Colon (tissue), 2 donors: ENCODE data around the gene TNFRSF4.

ENCODE experiments used
- FAIRE-seq: peaks from 2 replicates; lab custom pipeline; 2012; peaks lifted over from hg19 to GRCh38; lab: Jason Lieb, UNC
- donor health status: control.
- donor health status: control.

The TNFRSF4 gene

DNA sequence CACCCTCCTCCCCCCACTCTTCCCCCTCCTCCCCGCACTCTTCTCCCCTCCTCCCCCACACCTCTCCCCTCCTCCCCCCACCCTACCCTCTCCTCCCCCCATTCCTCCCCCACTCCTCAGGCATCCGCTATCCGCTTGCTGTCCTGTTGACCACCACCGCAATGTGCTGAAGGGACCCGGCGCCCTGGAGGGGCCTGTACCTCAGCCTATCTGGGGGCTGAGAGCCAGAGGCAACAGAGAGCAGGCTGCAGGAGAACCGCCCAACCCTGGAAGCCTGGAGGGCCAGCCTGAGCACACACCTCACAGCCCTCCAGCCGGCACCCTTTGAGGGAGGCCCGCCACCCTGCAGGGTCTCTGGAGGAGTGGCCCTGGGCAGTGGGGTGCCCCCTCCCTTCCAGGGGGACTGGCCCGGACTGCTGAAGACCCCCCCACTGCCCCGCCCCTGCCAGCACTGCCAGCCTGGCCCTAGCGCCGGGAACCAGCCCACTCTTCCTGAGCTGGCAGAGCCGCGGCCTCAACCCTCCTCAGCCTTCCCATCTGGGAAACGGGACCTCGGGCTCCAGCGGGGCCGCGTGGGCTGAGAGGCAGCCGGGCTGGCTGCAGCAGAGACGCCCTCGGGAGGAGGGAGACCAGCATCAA, 31.3 kb upstream of the TNFRSF4 start:
- no peak for FAIRE-seq

DNA sequence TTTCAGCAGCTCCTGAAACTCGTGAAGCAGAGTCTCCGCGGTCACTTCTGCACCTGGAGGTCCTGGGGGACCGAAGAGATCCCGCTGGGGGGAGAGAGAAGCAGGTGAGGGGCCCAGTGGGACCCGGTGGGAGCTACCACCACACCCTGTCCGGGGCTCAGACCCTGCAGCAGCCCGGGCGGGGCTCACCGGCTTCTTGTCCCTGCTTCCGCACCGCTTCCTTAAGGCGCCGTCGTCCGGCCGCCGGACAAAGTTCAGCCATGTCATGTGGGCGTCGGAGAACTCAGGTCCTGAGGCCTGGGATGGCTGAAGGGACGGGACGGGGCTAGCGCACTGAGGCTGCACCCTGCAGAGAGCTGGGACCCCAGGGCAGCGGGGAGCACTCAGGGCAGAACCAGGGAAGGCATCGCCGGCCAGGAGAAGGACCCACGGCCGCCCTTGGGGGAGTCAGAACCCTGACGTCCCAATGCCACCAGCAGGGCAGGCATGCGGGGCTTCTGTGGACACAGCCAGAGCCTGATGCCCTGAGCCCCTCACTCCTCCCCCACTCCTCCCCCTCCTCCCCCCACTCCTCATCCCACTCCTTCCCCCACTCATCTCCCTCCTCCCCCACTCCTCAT, 30.3 kb upstream of the TNFRSF4 start:
- FAIRE-seq, result no peak

GRCh38 chr1:1243807-1244191, 29.8 kb upstream of the TNFRSF4 start:
- FAIRE-seq, result no peak

- FAIRE-seq, result no peak
Measured at GRCh38 chr1:1243266-1243660, 29.3 kb upstream of the TNFRSF4 start.

GRCh38 chr1:1242461-1243265, 28.7 kb upstream of the TNFRSF4 start:
- no peak for FAIRE-seq

- FAIRE-seq, result no peak
Measured at GRCh38 chr1:1241588-1242219, 27.8 kb upstream of the TNFRSF4 start.

GRCh38 chr1:1240822-1241587, 27.1 kb upstream of the TNFRSF4 start:
- FAIRE-seq, result no peak

- no peak for FAIRE-seq
Measured at GRCh38 chr1:1240348-1240732, 26.4 kb upstream of the TNFRSF4 start.

GRCh38 chr1:1239614-1240347, 25.8 kb upstream of the TNFRSF4 start:
- FAIRE-seq, result no peak

- FAIRE-seq, result no peak
Measured at GRCh38 chr1:1239227-1239613, 25.3 kb upstream of the TNFRSF4 start.

DNA sequence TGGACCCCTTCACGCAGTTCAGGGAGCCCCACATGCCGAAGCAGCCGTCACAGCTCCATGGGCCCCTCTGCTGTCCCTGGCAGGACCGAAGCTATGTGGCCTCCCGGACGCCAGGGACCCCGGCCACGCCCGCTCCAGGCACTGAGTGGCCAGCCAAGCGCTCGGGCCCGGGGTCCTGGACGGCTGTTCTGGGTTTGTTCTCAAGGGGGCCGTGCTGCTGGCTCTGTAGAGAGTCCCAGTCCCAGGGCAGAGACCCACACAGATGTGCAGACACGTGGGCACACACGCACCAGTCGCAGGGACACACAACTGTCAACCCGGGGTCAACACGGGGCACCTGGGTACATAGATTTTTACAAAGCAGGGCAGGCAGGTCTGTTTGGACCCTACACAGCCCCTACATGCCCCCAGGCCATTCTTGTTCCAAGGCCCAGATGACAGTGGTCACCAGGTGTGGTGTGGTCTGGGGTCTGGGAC, 24.8 kb upstream of the TNFRSF4 start:
- FAIRE-seq, result no peak

DNA sequence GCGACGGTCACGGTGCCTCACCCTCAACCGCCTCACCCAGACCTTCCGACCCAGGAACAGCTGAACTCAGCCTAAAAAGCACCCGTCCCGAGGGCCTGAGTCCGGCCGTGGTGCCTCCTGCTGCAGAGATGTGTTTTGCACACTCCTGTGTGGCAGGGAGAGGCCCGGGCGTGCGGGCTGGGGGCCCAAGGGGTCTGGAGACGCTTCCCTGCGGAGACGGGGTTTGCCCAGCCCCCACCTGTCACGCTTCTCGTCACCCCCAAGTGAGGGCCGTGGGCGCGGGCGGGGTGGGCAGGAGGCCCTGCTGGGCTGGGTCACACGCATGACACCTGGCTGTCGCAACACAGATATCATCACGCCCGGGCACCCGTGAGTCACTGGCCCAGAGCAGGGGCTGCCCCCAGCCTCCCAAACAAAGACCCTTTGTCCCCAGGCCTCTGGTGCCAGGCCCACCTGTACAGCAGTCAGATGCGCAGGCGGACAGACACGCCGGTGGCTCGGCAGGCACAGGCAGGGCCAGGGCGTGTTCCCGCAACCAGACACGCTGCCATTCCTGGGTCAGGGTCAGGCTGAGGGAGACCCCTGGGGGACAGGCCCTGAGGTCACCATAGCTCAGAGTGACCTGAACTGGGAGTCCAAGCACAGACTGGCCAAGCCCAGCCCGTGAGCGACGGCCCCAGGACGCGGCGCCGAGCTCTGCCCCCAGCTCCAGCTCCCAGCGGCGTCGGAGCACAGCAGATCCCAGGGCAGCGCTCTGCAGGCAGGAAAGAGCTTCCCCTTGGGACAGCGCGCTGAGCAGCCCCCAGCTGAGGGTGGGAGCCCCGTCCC, 24.1 kb upstream of the TNFRSF4 start:
- no peak for FAIRE-seq

DNA sequence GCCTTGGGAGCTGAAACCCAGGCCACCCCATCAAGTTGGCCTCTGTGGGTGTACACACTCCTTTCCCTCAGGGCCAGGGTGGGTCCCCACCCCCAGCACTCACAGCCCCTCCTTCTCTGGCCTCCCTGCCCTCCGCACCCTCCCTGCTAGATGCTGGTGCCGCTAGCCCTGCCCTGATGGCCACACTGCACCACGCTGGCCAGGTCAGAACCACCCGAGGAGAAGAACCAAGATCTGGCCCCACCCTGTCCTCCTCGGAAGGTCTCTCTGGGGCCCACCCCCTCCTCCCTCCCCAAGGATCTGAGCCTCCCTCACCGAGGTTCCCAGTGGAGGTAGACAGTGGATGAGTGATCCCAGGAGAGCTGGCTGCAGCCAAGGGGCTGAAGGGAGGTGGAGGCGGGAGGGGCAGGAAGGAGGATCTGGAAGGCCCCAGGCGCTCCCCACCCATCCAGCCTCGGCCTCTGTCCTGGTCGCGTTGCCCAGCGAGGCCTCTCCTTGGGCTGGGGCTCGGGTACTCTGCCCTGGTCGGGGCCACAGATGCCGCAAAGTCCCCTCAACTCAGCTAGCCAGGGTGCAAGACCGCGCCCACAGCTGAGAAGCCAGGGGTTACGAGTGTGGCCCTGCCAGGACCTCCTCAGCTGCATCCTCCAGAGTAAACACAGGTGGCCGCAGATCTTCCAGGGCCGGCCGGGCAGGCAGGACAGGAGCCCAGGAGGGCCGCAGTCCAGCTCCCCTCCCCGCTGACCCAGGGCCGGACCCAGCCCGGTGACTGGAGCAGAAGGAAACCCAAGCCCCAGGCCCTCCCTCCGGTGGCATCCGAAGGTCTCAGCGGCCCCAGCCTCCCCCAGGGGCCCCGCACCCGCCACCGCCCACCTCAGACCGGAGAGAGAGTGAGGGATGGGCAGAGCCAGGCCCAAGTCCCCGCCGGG, 23.3 kb upstream of the TNFRSF4 start:
- FAIRE-seq, result no peak

- no peak for FAIRE-seq
Measured at GRCh38 chr1:1236176-1236763, 22.3 kb upstream of the TNFRSF4 start.

GRCh38 chr1:1235016-1235744, 21.2 kb upstream of the TNFRSF4 start:
- FAIRE-seq, result no peak

DNA sequence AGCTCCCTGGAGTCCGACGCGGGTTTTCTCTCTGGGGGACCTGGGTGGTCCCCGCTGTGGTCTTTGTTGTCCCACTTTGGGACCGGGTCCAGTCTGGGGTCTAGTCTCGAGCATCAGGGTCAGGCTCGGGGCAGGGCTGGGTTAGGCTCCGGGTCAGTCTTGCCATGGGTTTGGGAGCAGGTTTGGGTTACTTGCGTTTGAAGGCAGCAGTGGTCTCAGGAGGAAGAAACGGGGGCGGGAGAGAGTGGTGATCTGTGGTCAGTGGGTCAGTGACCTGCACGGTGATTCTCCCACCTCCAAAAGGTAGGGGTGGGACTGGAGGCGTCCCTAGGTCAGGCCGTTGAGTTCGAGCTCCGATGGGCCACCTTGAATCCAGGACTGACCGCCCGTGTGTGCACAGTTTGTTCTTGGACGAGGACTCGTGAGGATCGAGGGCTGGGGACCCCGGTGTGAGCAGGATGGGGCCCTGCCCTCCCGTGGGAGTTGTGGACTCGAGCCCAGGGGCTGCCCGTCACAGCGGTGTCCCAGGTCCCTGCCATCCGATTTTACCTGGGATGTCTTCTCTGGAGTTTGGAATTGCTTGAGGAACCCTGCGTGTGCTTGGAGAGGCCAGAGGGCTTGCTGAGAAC, 20.3 kb upstream of the TNFRSF4 start:
- FAIRE-seq, result no peak

DNA sequence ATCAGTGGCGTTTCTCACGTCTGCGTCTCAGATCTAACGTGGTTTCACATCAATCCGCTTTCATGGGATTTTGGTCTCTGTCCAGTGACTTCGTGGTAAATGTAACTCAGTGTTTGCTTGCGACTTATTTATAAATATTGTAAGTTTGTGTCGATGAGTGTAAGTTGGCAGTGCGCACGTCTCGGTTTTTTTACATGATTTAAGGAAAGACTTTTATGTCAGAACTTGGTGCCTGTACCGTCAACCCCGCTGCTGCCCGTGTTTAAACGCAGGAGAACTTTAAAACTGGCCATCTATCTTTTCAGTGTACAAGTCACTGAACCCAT, 19.6 kb upstream of the TNFRSF4 start:
- no peak for FAIRE-seq
